Measurements from ENCODE around the gene WDR93. TPM values are rescaled to one million over a fixed set of nuclear protein-coding genes. Genes with fewer than 3 reads are reported as not detected.

The WDR93 gene
- total RNA-seq, 2 donors from 2014 or later: 0.24 to 0.64 TPM

DNA sequence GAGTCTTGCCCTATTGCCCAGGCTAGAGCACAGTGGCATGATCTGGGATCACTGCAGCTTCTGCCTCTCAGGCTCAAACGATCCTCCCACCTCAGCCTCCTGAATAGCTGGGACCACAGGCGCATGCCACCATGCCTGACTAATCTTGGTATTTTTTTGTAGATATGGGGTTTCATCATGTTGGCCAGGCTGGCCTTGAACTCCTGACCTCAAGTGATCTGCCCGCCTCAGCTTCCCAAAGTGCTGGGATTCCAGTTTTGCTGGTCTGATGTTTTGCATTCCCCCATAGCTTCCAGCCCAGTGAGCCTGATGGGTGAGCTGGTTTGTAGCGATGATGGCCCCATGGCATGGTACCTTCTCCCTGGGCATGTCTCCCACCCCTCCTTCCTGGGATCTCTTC is 65.1 kb downstream of the WDR93 start:
- DNase-seq: no peak
- Mint-ChIP-seq H3K36me3 (ENCODE audit: low read depth) (no peaks in the 10 kb centered on the region), H3K4me3 (no peak overlapping the region), H3K27ac (no peak overlapping the region), H3K4me1 (peaks cover 15% of the 10 kb centered on the region), H3K9me3 (no peaks in the 10 kb centered on the region), H3K27me3 (ENCODE audit: insufficient read depth) (peaks cover 90% of the 10 kb centered on the region)
- WGBS, 2 experiments (ENCODE audit: insufficient coverage in 1 of 2, insufficient read length in 1 of 2): 77 to 88% methylated on average over 2 to 4 of the region's 4 CpGs
- H3K27me3 ChIP-seq (ENCODE audit: control insufficient read depth, insufficient read depth, low read length, poor library complexity, severe bottlenecking): peaks cover 66% of the 10 kb centered on the region
- H3K27ac ChIP-seq (ENCODE audit: low read depth, low read length): no peak overlapping the region
- H3K36me3 ChIP-seq (ENCODE audit: control insufficient read depth, insufficient read depth, low read length): no peaks in the 10 kb centered on the region
- TF ChIP-seq, protein P1, sequence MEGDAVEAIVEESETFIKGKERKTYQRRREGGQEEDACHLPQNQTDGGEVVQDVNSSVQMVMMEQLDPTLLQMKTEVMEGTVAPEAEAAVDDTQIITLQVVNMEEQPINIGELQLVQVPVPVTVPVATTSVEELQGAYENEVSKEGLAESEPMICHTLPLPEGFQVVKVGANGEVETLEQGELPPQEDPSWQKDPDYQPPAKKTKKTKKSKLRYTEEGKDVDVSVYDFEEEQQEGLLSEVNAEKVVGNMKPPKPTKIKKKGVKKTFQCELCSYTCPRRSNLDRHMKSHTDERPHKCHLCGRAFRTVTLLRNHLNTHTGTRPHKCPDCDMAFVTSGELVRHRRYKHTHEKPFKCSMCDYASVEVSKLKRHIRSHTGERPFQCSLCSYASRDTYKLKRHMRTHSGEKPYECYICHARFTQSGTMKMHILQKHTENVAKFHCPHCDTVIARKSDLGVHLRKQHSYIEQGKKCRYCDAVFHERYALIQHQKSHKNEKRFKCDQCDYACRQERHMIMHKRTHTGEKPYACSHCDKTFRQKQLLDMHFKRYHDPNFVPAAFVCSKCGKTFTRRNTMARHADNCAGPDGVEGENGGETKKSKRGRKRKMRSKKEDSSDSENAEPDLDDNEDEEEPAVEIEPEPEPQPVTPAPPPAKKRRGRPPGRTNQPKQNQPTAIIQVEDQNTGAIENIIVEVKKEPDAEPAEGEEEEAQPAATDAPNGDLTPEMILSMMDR (conservative IDR thresholded peaks at IDR 0.05): no peak
- H3K4me3 ChIP-seq (ENCODE audit: low read length): no peak overlapping the region
- no peak overlapping the region for H3K9ac ChIP-seq (ENCODE audit: extremely low read depth, low read length, poor library complexity, severe bottlenecking)
- H3K9me3 ChIP-seq (ENCODE audit: control insufficient read depth, low read length): no peaks in the 10 kb centered on the region
- H3K4me1 ChIP-seq (ENCODE audit: control insufficient read depth, insufficient read depth, low read length): peaks cover 5% of the 10 kb centered on the region

DNA sequence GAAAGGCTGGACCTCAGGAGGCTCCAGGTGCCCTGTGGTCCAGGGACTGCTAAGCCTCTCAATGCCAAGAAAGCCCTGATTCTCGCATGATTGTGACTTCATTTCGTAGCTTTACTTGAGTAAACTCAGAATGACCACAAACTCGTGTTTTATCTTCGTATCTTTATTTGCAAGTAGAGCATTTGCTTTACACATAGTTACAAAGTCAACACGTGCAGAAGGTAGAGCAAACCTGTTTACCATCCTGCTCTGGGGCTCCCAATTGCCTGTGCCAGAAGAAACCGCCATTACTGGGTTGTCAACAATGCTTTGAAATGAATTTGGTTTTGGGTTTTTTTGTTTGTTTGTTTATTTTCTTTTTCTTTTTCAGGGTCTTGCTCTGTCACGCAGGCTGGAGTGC is 66.3 kb downstream of the WDR93 start:
- Histone ChIP-seq H3K27ac (ENCODE audit: low read depth, low read length) (no peak overlapping the region), H3K9me3 (ENCODE audit: control insufficient read depth, low read length) (no peaks in the 10 kb centered on the region), H3K27me3 (ENCODE audit: control insufficient read depth, insufficient read depth, low read length, poor library complexity, severe bottlenecking) (peaks cover 58% of the 10 kb centered on the region), H3K36me3 (ENCODE audit: control insufficient read depth, insufficient read depth, low read length) (no peaks in the 10 kb centered on the region), H3K4me1 (ENCODE audit: control insufficient read depth, insufficient read depth, low read length) (peaks cover 5% of the 10 kb centered on the region), H3K4me3 (ENCODE audit: low read length) (no peak overlapping the region), H3K9ac (ENCODE audit: extremely low read depth, low read length, poor library complexity, severe bottlenecking) (no peak overlapping the region)
- no peak overlapping the region for H3K4me3 Mint-ChIP-seq
- peaks cover 15% of the 10 kb centered on the region for H3K4me1 Mint-ChIP-seq
- no peak for DNase-seq
- 77 to 87% methylated on average over 6 to 7 of the region's 7 CpGs for WGBS, 2 experiments (ENCODE audit: insufficient coverage in 1 of 2, insufficient read length in 1 of 2)
- TF ChIP-seq, protein P1 (conservative IDR thresholded peaks at IDR 0.05): no peak
- H3K27me3 Mint-ChIP-seq (ENCODE audit: insufficient read depth): peaks cover 95% of the 10 kb centered on the region
- H3K36me3 Mint-ChIP-seq (ENCODE audit: low read depth): no peaks in the 10 kb centered on the region
- H3K27ac Mint-ChIP-seq: no peak overlapping the region
- no peaks in the 10 kb centered on the region for H3K9me3 Mint-ChIP-seq

- Histone ChIP-seq H3K9ac (ENCODE audit: extremely low read depth, low read length, poor library complexity, severe bottlenecking) (no peak overlapping the region), H3K9me3 (ENCODE audit: control insufficient read depth, low read length) (no peaks in the 10 kb centered on the region), H3K4me1 (ENCODE audit: control insufficient read depth, insufficient read depth, low read length) (peaks cover 5% of the 10 kb centered on the region), H3K27ac (ENCODE audit: low read depth, low read length) (no peak overlapping the region), H3K4me3 (ENCODE audit: low read length) (no peak overlapping the region), H3K27me3 (ENCODE audit: control insufficient read depth, insufficient read depth, low read length, poor library complexity, severe bottlenecking) (peaks cover 45% of the 10 kb centered on the region), H3K36me3 (ENCODE audit: control insufficient read depth, insufficient read depth, low read length) (no peaks in the 10 kb centered on the region)
- no peaks in the 10 kb centered on the region for H3K9me3 Mint-ChIP-seq
- H3K4me3 Mint-ChIP-seq: no peak overlapping the region
- peaks cover 15% of the 10 kb centered on the region for H3K4me1 Mint-ChIP-seq
- 86 to 87% methylated on average over 7 to 8 of the region's 8 CpGs for WGBS, 2 experiments (ENCODE audit: insufficient coverage in 1 of 2, insufficient read length in 1 of 2)
- no peaks in the 10 kb centered on the region for H3K36me3 Mint-ChIP-seq (ENCODE audit: low read depth)
- no peak for DNase-seq
- no peak overlapping the region for H3K27ac Mint-ChIP-seq
- TF ChIP-seq, protein P1 (conservative IDR thresholded peaks at IDR 0.05): no peak
- H3K27me3 Mint-ChIP-seq (ENCODE audit: insufficient read depth): peaks cover 84% of the 10 kb centered on the region
Measured at GRCh38 chr15:89758283-89758682, 67.7 kb downstream of the WDR93 start.
